Bronchial epithelial cell (primary cell): ENCODE results near the gene PHACTR3. TPM values are rescaled to one million over a fixed set of nuclear protein-coding genes. Genes with fewer than 3 reads are reported as not detected.

Source experiments
- DNase-seq: peaks from one replicate; pipeline ENCODE4 v3.0.0-alpha.2; 2010; ENCODE audit warnings: low read depth
- FAIRE-seq: peaks from 2 replicates; lab custom pipeline; 2011; peaks lifted over from hg19 to GRCh38; lab: Jason Lieb, UNC
- H3K27me3 ChIP-seq: 2 replicates; pipeline ENCODE4 v1.5.1; 2011; ENCODE audit warnings: low read length; ENCODE audit not compliant: control insufficient read depth, insufficient read depth
- H3K36me3 ChIP-seq: 2 replicates; pipeline ENCODE4 v1.5.1; 2011; ENCODE audit warnings: low read length; ENCODE audit not compliant: control insufficient read depth, insufficient read depth
- H3K4me3 ChIP-seq: 2 replicates; pipeline ENCODE4 v1.5.1; 2011; ENCODE audit warnings: mild to moderate bottlenecking, low read depth, low read length, control low read depth
- total RNA-seq: library from RNA; depleted of rRNA; stranded (reverse); fragments of >200 nt; gene quantifications from 2 replicates; pipeline ENCODE4 v1.2.1, GENCODE V29; 2014
- TF ChIP-seq, protein P1 (sequence below): IDR thresholded peaks from 2 replicates; pipeline ENCODE4 v1.5.1; 2011; ENCODE audit warnings: mild to moderate bottlenecking, moderate library complexity, low read length, control low read depth, inconsistent platforms; ENCODE audit not compliant: insufficient read depth, severe bottlenecking

The PHACTR3 gene
- total RNA-seq, 1 donor from 2014 or later = 15.0 TPM

DNA sequence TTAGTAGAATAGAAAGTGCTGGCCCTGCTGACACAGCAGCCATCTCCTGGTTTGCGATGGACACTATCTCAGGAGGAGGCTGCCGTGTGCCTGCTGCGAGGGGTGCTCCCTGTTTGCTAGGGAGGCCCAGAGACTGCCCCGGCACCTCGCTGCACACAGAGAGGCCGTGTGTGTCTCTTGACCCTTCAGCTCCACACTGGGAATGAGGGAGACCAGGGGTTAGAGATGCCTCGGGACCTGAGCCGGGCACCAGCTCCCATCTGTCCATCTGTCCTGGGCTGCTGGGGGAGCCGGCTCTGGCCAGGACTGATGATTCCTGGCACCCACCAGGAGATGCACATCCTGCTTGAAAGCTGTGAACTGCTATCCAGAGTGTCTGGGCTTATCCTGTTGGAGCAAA, 18.2 kb downstream of the PHACTR3 start:
- Histone ChIP-seq H3K36me3 (no peaks in the 10 kb centered on the region), H3K27me3 (no peaks in the 10 kb centered on the region), H3K4me3 (no peak overlapping the region)
- TF ChIP-seq, protein P1, sequence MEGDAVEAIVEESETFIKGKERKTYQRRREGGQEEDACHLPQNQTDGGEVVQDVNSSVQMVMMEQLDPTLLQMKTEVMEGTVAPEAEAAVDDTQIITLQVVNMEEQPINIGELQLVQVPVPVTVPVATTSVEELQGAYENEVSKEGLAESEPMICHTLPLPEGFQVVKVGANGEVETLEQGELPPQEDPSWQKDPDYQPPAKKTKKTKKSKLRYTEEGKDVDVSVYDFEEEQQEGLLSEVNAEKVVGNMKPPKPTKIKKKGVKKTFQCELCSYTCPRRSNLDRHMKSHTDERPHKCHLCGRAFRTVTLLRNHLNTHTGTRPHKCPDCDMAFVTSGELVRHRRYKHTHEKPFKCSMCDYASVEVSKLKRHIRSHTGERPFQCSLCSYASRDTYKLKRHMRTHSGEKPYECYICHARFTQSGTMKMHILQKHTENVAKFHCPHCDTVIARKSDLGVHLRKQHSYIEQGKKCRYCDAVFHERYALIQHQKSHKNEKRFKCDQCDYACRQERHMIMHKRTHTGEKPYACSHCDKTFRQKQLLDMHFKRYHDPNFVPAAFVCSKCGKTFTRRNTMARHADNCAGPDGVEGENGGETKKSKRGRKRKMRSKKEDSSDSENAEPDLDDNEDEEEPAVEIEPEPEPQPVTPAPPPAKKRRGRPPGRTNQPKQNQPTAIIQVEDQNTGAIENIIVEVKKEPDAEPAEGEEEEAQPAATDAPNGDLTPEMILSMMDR = no peak
- no peak for FAIRE-seq
- no peak for DNase-seq

DNA sequence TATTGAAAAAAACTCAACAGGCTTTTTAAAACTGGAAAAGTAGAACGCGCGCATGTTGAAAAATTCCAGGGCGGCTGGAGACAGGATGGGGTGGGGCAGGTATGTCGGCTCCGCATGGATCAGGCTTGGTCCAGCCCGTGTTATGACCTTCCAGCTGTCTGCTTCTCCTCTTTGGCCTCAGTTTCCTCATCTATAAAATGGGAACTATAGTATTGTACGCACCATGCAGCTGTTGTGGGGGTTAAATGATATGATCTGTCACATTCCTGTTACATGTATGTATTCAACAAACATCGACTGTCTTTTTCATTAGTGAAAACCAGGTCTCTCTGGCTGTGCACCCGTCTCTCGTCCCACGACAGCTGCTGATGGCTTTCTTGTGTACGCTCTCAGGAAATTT, 18.8 kb downstream of the PHACTR3 start:
- Histone ChIP-seq H3K36me3 (no peaks in the 10 kb centered on the region), H3K4me3 (no peak overlapping the region), H3K27me3 (no peaks in the 10 kb centered on the region)
- FAIRE-seq (no peak), DNase-seq (no peak)
- TF ChIP-seq, protein P1 = no peak

DNA sequence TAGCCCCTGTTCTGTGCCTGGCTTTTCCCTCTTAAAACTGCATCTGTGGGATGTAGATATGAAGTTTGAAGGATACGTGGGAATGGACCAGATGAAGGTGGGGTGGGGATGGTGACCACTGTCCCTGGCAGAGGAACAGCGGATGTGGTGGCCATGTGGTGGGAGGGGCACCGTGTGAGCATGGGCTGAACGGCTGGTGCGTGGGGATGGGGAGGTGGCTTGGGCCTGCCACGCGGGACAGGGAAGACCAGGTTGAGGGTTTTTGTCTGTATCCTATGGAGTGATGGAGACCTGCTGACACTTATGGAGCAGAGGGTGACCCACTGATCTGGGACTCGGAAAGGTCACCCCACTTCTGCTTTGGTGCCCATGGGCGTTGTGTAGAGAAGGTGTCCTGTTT, 19.2 kb downstream of the PHACTR3 start:
- DNase-seq (no peak), FAIRE-seq (no peak)
- no peaks in the 10 kb centered on the region for H3K27me3 ChIP-seq

DNA sequence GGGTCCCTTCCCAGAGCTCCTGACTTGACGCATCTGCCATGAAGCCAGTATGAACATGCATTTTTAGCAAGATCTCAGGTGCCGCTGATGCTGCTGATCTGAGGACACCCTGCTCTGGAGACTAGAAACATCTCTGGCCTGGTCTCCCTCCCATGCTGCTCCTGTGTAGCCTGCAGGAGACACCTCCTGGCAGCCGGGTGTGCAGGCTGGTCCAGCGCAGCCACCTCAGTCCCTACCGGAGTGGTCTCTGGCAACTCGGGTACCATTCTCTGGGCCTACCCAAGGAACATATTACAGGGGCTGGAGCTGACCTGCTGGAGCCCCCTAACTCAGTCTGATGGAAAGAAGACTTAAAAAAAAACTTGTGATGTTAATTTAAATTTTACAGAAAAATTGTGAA, 20.1 kb downstream of the PHACTR3 start:
- Histone ChIP-seq H3K4me3 (no peak overlapping the region), H3K36me3 (no peaks in the 10 kb centered on the region), H3K27me3 (no peaks in the 10 kb centered on the region)
- no peak for FAIRE-seq
- TF ChIP-seq, protein P1 = no peak
- DNase-seq = no peak

More for the DNA sequence above, 19.2 kb downstream of the PHACTR3 start:
- TF ChIP-seq, protein P1 = no peak
- no peaks in the 10 kb centered on the region for H3K36me3 ChIP-seq
- no peak overlapping the region for H3K4me3 ChIP-seq

DNA sequence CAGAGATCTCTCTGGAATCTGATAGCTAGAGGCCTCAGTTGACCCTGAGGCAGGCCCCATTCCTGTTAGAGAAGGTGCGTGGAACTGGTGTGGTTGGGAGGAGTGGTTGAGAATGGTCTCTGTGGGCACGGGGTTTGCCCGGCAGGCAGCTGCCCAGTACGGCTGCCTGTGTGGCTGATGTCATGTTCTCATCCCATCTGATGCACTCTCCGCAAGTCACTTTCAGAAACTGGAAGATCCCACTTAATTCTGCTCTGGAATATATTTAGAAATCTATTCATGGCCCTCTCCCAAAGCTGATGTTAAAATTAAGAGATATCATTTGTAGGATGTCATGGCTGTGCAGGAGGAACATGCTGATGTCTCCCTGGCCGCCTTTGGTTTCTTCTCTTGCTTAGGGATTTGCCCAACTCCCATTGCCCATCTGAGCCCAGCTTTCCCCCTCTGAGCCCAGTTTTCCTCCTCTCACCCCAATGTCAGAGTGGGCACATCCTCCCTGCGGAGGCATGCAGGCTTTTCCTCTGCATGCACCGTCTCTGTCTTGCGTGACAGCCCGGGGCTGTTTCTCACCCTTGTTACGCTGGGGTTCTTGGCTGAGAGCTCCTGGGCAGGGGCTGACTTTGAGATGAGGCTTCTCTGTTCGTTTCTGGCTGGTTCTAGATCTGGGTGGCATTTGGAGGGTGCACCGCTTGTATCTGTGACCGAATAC, 21.0 kb downstream of the PHACTR3 start:
- TF ChIP-seq, protein P1 = no peak
- Histone ChIP-seq H3K27me3 (no peaks in the 10 kb centered on the region), H3K4me3 (no peak overlapping the region), H3K36me3 (no peaks in the 10 kb centered on the region)
- FAIRE-seq = no peak
- DNase-seq = no peak

DNA sequence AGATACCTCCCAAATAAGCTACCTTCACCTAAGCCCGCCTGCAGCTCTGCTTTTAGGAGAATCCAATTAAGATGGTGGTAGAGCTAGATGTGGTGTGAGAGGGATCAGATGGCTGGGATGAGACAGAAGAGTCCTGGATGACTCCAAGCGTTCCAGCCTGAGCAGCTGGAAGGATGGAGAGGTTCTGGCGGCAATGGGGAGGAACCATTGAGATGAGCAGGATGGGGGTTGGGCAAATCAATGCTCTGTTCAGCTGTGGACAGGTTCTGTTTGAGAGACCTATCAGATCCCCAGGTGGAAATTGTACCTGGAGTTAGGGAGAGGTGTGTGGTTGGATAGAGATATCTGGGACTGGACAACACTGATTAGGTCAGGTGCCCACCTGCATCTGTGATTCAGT, 23.0 kb downstream of the PHACTR3 start:
- no peaks in the 10 kb centered on the region for H3K27me3 ChIP-seq
- TF ChIP-seq, protein P1 = no peak
- H3K36me3 ChIP-seq = no peaks in the 10 kb centered on the region
- no peak for DNase-seq
- no peak overlapping the region for H3K4me3 ChIP-seq
- FAIRE-seq = no peak
